ENCODE measurements around the gene HMG20B. TPM values are rescaled to one million over a fixed set of nuclear protein-coding genes. Genes with fewer than 3 reads are reported as not detected.

The HMG20B gene
- total and polyA plus RNA-seq, 4 donors: 25.7 to 87.6 (median 68.1) TPM

DNA sequence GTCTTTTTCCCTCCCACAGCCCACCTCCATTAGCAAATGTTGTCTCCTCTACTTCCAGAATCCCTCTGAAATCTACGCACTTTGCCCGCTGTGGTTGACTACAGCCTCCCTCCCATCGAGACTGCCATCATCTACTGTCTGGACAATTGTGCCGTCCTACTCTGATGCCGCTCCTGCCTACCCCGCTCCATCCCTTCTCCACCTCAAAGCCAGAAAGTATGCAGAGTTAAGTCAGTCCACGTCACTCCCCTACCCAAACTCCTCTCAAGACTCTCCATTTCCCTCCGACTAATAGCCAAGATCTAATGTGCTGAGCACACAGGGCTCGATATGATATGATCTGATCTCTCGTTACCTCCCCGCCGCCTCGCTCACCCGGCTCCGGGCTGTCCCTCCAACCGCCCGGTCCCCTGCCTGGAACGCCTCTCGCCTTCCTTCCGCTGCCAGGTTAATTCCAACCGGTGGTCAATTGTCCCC is 53.3 kb downstream of the HMG20B start:
- 1% methylated on average over 21 of the region's 21 CpGs for WGBS (ENCODE audit: insufficient coverage)
- Histone ChIP-seq H3K4me1 (ENCODE audit: control insufficient read depth, insufficient read depth, low read length) (peaks cover 28% of the 10 kb centered on the region), H3K27me3 (ENCODE audit: control insufficient read depth, insufficient read depth, low read length) (no peaks in the 10 kb centered on the region), H3K36me3 (ENCODE audit: control insufficient read depth, insufficient read depth, low read length) (peaks cover 47% of the 10 kb centered on the region), H3K4me3 (ENCODE audit: low read depth, low read length) (peak overlapping the region; percentile 74), H3K9me3 (ENCODE audit: control insufficient read depth, insufficient read depth, low read length) (no peaks in the 10 kb centered on the region), H3K27ac (ENCODE audit: low read depth, low read length) (peak overlapping the region; percentile 99)
- no peak for DNase-seq (ENCODE audit: low read depth in 4 of 6, low spot score in 6 of 6)

DNA sequence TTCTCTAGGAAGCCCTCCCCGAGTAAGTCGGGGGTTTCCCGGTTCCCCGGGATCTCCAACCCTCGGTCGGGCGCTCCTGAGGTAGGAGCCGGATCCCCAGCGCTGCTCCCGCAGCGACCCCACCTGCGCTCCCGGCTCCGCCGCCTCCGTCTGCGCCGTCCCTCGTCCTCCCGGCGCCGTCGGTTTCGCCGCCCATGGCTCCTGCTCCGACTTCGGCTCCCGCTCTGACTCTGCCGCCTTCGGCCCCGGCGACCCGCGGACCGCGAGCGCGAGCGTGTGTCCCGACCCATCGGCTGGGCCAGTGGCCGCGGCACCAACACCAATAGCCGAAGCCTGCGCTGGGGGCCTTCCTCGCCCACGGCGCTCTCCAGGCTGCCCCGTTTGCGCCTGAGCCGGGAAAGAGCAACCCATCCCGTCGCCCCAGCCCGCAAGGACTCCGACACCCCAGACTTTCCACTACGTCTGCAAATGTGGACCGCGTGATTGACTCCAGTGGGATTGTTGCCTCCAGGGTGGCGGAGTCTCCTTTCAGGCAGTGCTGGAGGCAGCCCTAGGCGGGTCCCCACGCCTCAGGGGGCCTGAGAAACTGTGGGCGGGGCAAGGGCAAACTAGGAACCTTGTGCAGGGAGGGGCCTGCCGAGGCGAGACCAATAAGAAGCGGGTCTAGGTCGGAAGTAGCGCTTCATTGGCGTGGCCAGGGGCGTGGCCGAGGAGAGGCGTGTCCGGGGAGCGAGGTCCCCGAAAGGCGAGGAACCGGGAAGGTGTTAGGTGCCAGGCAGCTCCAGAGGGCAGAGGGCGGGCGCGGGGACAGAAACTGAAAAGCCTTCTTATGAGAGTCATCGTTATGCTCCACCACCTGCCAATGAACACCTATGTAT is 54.0 kb downstream of the HMG20B start, which contains the start of gene CACTIN:
TSS of gene CACTIN (minus strand) at position 318 of the 878 bp plus-strand sequence. CDS start at position 290, 28 bp downstream.
- DNase-seq (ENCODE audit: low read depth in 4 of 6, low spot score in 6 of 6): peak; percentile 92 to 99 (median 96)
- Histone ChIP-seq H3K27ac (ENCODE audit: low read depth, low read length) (peak within 1 kb of the TSS; percentile 99), H3K4me3 (ENCODE audit: low read depth, low read length) (peak within 1 kb of the TSS; percentile 74), H3K36me3 (ENCODE audit: control insufficient read depth, insufficient read depth, low read length) (peaks cover 47% of the 10 kb centered on the region), H3K27me3 (ENCODE audit: control insufficient read depth, insufficient read depth, low read length) (no peaks in the 10 kb centered on the region), H3K4me1 (ENCODE audit: control insufficient read depth, insufficient read depth, low read length) (peaks cover 28% of the 10 kb centered on the region), H3K9me3 (ENCODE audit: control insufficient read depth, insufficient read depth, low read length) (no peaks in the 10 kb centered on the region)
- WGBS (ENCODE audit: insufficient coverage): 0% methylated on average over 76 of the region's 80 CpGs

DNA sequence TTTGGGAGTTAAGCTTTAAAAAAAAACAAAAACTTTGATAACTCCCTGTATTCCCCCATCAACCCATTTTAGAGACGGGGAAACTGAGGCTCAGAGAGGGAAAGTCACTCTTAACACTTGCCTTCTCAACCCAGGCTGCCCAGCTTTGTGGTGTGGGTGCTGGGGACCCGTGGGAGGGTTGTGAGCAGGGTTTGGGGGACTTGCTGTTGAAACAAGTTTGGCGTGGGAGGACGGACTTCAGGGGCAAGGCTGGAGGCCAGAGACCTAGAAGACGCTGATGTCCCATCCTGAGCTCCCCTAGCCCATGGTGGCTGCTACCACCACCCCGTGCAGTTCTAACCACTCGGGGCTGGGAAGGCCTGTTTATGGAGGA is 54.6 kb downstream of the HMG20B start:
- Histone ChIP-seq H3K27ac (ENCODE audit: low read depth, low read length) (no peak overlapping the region), H3K9me3 (ENCODE audit: control insufficient read depth, insufficient read depth, low read length) (no peaks in the 10 kb centered on the region), H3K36me3 (ENCODE audit: control insufficient read depth, insufficient read depth, low read length) (peaks cover 47% of the 10 kb centered on the region), H3K27me3 (ENCODE audit: control insufficient read depth, insufficient read depth, low read length) (no peaks in the 10 kb centered on the region), H3K4me1 (ENCODE audit: control insufficient read depth, insufficient read depth, low read length) (peaks cover 28% of the 10 kb centered on the region), H3K4me3 (ENCODE audit: low read depth, low read length) (peak overlapping the region; percentile 74)
- no peak for DNase-seq (ENCODE audit: low read depth in 4 of 6, low spot score in 6 of 6)
- 81% methylated on average over 3 of the region's 7 CpGs for WGBS (ENCODE audit: insufficient coverage)

Small RNA genes lying within 50 kb of the gene (small RNA-seq; reads per million reads assigned to genes)
- not detected for gene AC005786.1 (ENCODE audit: low replicate concordance)

Other genes starting within 250 kb of the HMG20B start
- gene NFIC, start 206.4 kb upstream of the HMG20B start, total RNA-seq: 10 to 100 TPM; 17.2 to 26.1 TPM
- gene NFIC, start 206.4 kb upstream of the HMG20B start, polyA plus RNA-seq (ENCODE audit: insufficient read length in 2 of 2): 10 to 100 TPM; 54.7 to 56.2 TPM
- under 1 TPM in 1 of 2 donors, not detected in 1; 0.94 TPM for gene SMIM24, start 92.4 kb upstream of the HMG20B start, total RNA-seq
- gene SMIM24, start 92.4 kb upstream of the HMG20B start, polyA plus RNA-seq (ENCODE audit: insufficient read length in 2 of 2): 1 to 10 TPM; 2.8 to 3.6 TPM
- not detected for gene SMIM44, start 89.5 kb upstream of the HMG20B start, total RNA-seq
- gene SMIM44, start 89.5 kb upstream of the HMG20B start, polyA plus RNA-seq (ENCODE audit: insufficient read length in 2 of 2): not detected
- gene DOHH, start 72.3 kb upstream of the HMG20B start, total RNA-seq: 1 to 10 TPM; 7.1 to 9.0 TPM
- gene DOHH, start 72.3 kb upstream of the HMG20B start, polyA plus RNA-seq (ENCODE audit: insufficient read length in 2 of 2): 10 to 100 TPM; 20.3 to 23.0 TPM
- gene FZR1, start 66.6 kb upstream of the HMG20B start, total RNA-seq: 10 to 100 TPM; 35.4 to 38.9 TPM
- gene FZR1, start 66.6 kb upstream of the HMG20B start, polyA plus RNA-seq (ENCODE audit: insufficient read length in 2 of 2): 100 to 1,000 TPM in 1 of 2 donors, 10 to 100 TPM in 1; 89.4 to 111 TPM
- gene TEKTIP1, start 33.8 kb upstream of the HMG20B start, total RNA-seq: 1 to 10 TPM in 1 of 2 donors, not detected in 1; 2.1 TPM
- 10 to 100 TPM in 1 of 2 donors, 1 to 10 TPM in 1; 9.6 to 13.0 TPM for gene TEKTIP1, start 33.8 kb upstream of the HMG20B start, polyA plus RNA-seq (ENCODE audit: insufficient read length in 2 of 2)
- gene MFSD12, start 15.4 kb upstream of the HMG20B start, total RNA-seq: 10 to 100 TPM; 42.5 to 44.6 TPM
- gene MFSD12, start 15.4 kb upstream of the HMG20B start, polyA plus RNA-seq (ENCODE audit: insufficient read length in 2 of 2): 100 to 1,000 TPM in 1 of 2 donors, 10 to 100 TPM in 1; 86.5 to 107 TPM
- under 1 TPM; 0.20 to 0.55 TPM for gene GIPC3, start 12.5 kb downstream of the HMG20B start, total RNA-seq
- 1 to 10 TPM; 1.5 to 1.9 TPM for gene GIPC3, start 12.5 kb downstream of the HMG20B start, polyA plus RNA-seq (ENCODE audit: insufficient read length in 2 of 2)
- gene TBXA2R, start 33.9 kb downstream of the HMG20B start, total RNA-seq: under 1 TPM; 0.79 to 0.94 TPM
- gene TBXA2R, start 33.9 kb downstream of the HMG20B start, polyA plus RNA-seq (ENCODE audit: insufficient read length in 2 of 2): 1 to 10 TPM; 3.5 to 3.9 TPM
- 10 to 100 TPM; 11.0 to 28.4 TPM for gene CACTIN, start 53.8 kb downstream of the HMG20B start, total RNA-seq
- 10 to 100 TPM; 27.5 to 32.6 TPM for gene CACTIN, start 53.8 kb downstream of the HMG20B start, polyA plus RNA-seq (ENCODE audit: insufficient read length in 2 of 2)
- gene PIP5K1C, start 127.5 kb downstream of the HMG20B start, total RNA-seq: 10 to 100 TPM; 25.4 to 34.5 TPM
- gene PIP5K1C, start 127.5 kb downstream of the HMG20B start, polyA plus RNA-seq (ENCODE audit: insufficient read length in 2 of 2): 10 to 100 TPM; 77.5 to 91.1 TPM
- gene TJP3, start 135.4 kb downstream of the HMG20B start, total RNA-seq: 1 to 10 TPM in 1 of 2 donors, under 1 TPM in 1; 0.30 to 5.0 TPM
- gene TJP3, start 135.4 kb downstream of the HMG20B start, polyA plus RNA-seq (ENCODE audit: insufficient read length in 2 of 2): 1 to 10 TPM in 1 of 2 donors, under 1 TPM in 1; 1.00 to 2.5 TPM
- 10 to 100 TPM; 16.6 to 19.9 TPM for gene APBA3, start 188.7 kb downstream of the HMG20B start, total RNA-seq
- 10 to 100 TPM; 20.4 to 27.3 TPM for gene APBA3, start 188.7 kb downstream of the HMG20B start, polyA plus RNA-seq (ENCODE audit: insufficient read length in 2 of 2)
- gene MRPL54, start 189.7 kb downstream of the HMG20B start, total RNA-seq: 10 to 100 TPM; 33.2 to 77.8 TPM
- gene MRPL54, start 189.7 kb downstream of the HMG20B start, polyA plus RNA-seq (ENCODE audit: insufficient read length in 2 of 2): 10 to 100 TPM; 43.1 TPM
- gene RAX2, start 199.3 kb downstream of the HMG20B start, total RNA-seq: not detected
- gene RAX2, start 199.3 kb downstream of the HMG20B start, polyA plus RNA-seq (ENCODE audit: insufficient read length in 2 of 2): under 1 TPM in 1 of 2 donors, not detected in 1; 0.09 TPM
- gene MATK, start 213.4 kb downstream of the HMG20B start, total RNA-seq: 10 to 100 TPM; 11.5 to 22.8 TPM
- gene MATK, start 213.4 kb downstream of the HMG20B start, polyA plus RNA-seq (ENCODE audit: insufficient read length in 2 of 2): 10 to 100 TPM; 61.0 to 62.5 TPM

Measured in spinal cord (tissue), 10 donors.